LNCAP (cell line): ENCODE measurements around the gene RPL12.

Experiments
- CTCF ChIP-seq: fragments of 450-650 bp; IDR thresholded peaks from 2 replicates; pipeline ENCODE4 v1.5.1; 2017; ENCODE audit warnings: mild to moderate bottlenecking

The RPL12 gene

GRCh38 chr9:127494304-127494702 is 43.1 kb upstream of the RPL12 start:
- TF ChIP-seq CTCF = no peak

- no peak for TF ChIP-seq CTCF
Measured at GRCh38 chr9:127493592-127494303, 42.5 kb upstream of the RPL12 start.

- no peak for TF ChIP-seq CTCF
Measured at GRCh38 chr9:127492616-127493015, 41.4 kb upstream of the RPL12 start.

- TF ChIP-seq CTCF = no peak
Measured at GRCh38 chr9:127491516-127491915, 40.3 kb upstream of the RPL12 start.

GRCh38 chr9:127490535-127491230 is 39.5 kb upstream of the RPL12 start:
- no peak for TF ChIP-seq CTCF

GRCh38 chr9:127489471-127490115 is 38.4 kb upstream of the RPL12 start:
- TF ChIP-seq CTCF = no peak

- TF ChIP-seq CTCF = no peak
Measured at GRCh38 chr9:127488946-127489345, 37.7 kb upstream of the RPL12 start.
